Right lobe of liver (tissue), 6 donors: ENCODE measurements around the gene CCDC80. TPM values are rescaled to one million over a fixed set of nuclear protein-coding genes. Genes with fewer than 3 reads are reported as not detected.

Source experiments
- ATAC-seq, 4 donors: fragments of 200-7000 bp; cut with Tn5 transposase; one replicate each; pipeline ENCODE4 v1.9.1; 2020; ENCODE audit warnings: mild to moderate bottlenecking in 4 of 4, moderate library complexity in 4 of 4
- DNase-seq, 3 donors: peaks; one replicate each; pipeline ENCODE4 v3.0.0-alpha.2; 2020
- H3K27ac ChIP-seq, 3 donors: fragments of 200-600 bp; one replicate each; pipeline ENCODE4 v1.8.0; 2022
- H3K27me3 ChIP-seq, 2 donors: fragments of 200-600 bp; one replicate each; pipeline ENCODE4 v1.8.0; 2022
- H3K36me3 ChIP-seq, 4 donors: fragments of 200-600 bp; sonication (generic) in 1 of 4; one replicate each; pipeline versions ENCODE4 v1.5.1 to v1.8.0; 2017 to 2022; ENCODE audit warnings: control low read depth in 1 of 4
- H3K4me1 ChIP-seq, 4 donors: fragments of 200-600 bp; sonication (generic) in 1 of 4; one replicate each; pipeline versions ENCODE4 v1.5.1 to v1.8.0; 2017 to 2022; ENCODE audit warnings: control low read depth in 1 of 4
- H3K4me3 ChIP-seq, 3 donors: fragments of 200-600 bp; one replicate each; pipeline ENCODE4 v1.8.0; 2022
- H3K9me3 ChIP-seq, 4 donors: fragments of 200-600 bp; sonication (generic) in 1 of 4; one replicate each; pipeline versions ENCODE4 v1.5.1 to v1.8.0; 2017 to 2022; ENCODE audit warnings: control low read depth in 1 of 4
- CTCF ChIP-seq, 4 donors: fragments of 200-600 bp in 3 of 4; fragments of 450-650 bp in 1 of 4; IDR thresholded peaks; one replicate each; pipeline versions ENCODE4 v1.5.1 to v1.8.0; 2016 to 2022; ENCODE audit warnings: antibody characterized with exemption in 4 of 4, mild to moderate bottlenecking in 2 of 4
- POLR2A ChIP-seq: fragments of 450-650 bp; IDR thresholded peaks from one replicate; pipeline ENCODE4 v1.6.1; 2017; ENCODE audit warnings: antibody characterized with exemption, mild to moderate bottlenecking
- WGBS: methylation state at CpG from one replicate; pipeline ENCODE4 v1.1.6; 2018; ENCODE audit warnings: low coverage, low lambda C conversion rate; ENCODE audit not compliant: insufficient coverage; ENCODE audit errors: missing lambda C conversion rate; 5-methylcytosine and 5-hydroxymethylcytosine counted together
- intact Hi-C, 2 donors: fragments of 100-400 bp; cut with DNase I; formaldehyde crosslinking; loops; one replicate each; pipeline versions ENCODE4 v1.11.2 to v1.14.1; 2022
- long read RNA-seq: library from polyadenylated mRNA; unstranded; transcript quantifications from one replicate; pipeline ENCODE4 v2.0.0, GENCODE V29; 2019
- total RNA-seq, 6 experiments: library from RNA; depleted of rRNA in 2 of 6; stranded (reverse); fragments of >200 nt in 2 of 6; fragmentation: NEBNext Ultra II Directional in 3 of 6; extraction: Animal tissue kit (Norgen Biotek cat#: 25700) in 3 of 6; gene quantifications; one replicate each; pipeline versions ENCODE4 v1.1.0 to v1.2.4, GENCODE V29; 2016 to 2023
- donor health status: DM: no; HTN: yes; CAD: no.
- donor health status: DM: no; HTN: no; CAD: no.
- donor health status: DM: no; HTN: no; CAD: no.
- donor health status: DM: no; HTN: yes; CAD: no.
- donor health status: DM: no; HTN: yes; CAD: no.

Gene CCDC80
- total RNA-seq, result 1 to 10 TPM in 4 of 6 experiments, under 1 TPM in 2; 0.55 to 5.8 (median 1.3) TPM
- long read RNA-seq, result 0 reads

GRCh38 chr3:112640930-112641801 lies at the start of gene CCDC80:
TSS of gene CCDC80 (minus strand) at chr3:112641143. CDS start at chr3:112639905, 1,238 bp downstream.
- WGBS, result 19% methylated on average over 6 of the region's 6 CpGs

DNA sequence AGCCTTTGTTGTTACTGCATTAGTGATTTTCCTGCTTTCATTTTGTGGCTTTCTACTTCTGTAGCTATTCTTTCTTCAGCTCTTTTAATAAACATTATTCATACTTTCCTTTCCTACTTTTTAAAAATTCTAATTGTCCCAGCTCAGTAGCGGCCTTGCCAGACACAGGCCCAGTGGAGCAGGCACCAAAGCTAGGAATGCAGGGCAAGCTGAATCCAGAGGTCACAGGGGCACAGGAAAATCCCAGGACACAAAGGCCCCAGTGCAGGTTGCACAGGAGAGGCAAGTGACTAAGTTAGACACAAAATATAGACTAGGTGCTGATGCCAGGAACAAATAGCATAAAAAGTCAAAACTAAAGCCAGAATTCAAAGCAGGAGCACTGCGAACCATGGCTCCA lies 49.0 kb upstream of the CCDC80 start:
- ATAC-seq, result no peak
- WGBS, result 78% methylated on average over 2 of the region's 2 CpGs
- H3K4me1 ChIP-seq, result no peaks in the 10 kb centered on the region

More at GRCh38 chr3:112640930-112641801, at the start of gene CCDC80:
- Histone ChIP-seq H3K9me3 (no peaks in the 10 kb centered on the region), H3K36me3 (no peaks in the 10 kb centered on the region), H3K27ac (peak within 1 kb of the TSS in 2 of 3 donors; percentile 22 to 41), H3K27me3 (no peaks in the 10 kb centered on the region), H3K4me1 (no peaks in the 10 kb centered on the region), H3K4me3 (no peak within 1 kb of the TSS)
- intact Hi-C loops, result loop anchor here (10.0 kb wide), 1 partner anchor 344 kb away; no protein-coding TSS in a partner anchor
- DNase-seq (no peak), ATAC-seq (peak in 1 of 4 donors; percentile 24)
- no peak for TF ChIP-seq CTCF (IDR thresholded peaks at IDR 0.05)
- TF ChIP-seq POLR2A, result peak; percentile 31

GRCh38 chr3:112689385-112689784 lies 48.4 kb upstream of the CCDC80 start:
- intact Hi-C loops, result no loop called here
- no peak overlapping the region for H3K4me3 ChIP-seq
- no peaks in the 10 kb centered on the region for H3K9me3 ChIP-seq
- DNase-seq (no peak), ATAC-seq (no peak)
- 35% methylated on average over 1 of the region's 1 CpG for WGBS
- H3K27me3 ChIP-seq, result no peaks in the 10 kb centered on the region
- no peak overlapping the region for H3K27ac ChIP-seq
- TF ChIP-seq POLR2A (no peak), CTCF (IDR thresholded peaks at IDR 0.05) (no peak)
- no peaks in the 10 kb centered on the region for H3K36me3 ChIP-seq
- no peaks in the 10 kb centered on the region for H3K4me1 ChIP-seq

More for the DNA sequence above, 49.0 kb upstream of the CCDC80 start:
- Histone ChIP-seq H3K36me3 (no peaks in the 10 kb centered on the region), H3K27me3 (no peaks in the 10 kb centered on the region), H3K9me3 (no peaks in the 10 kb centered on the region), H3K4me3 (no peak overlapping the region), H3K27ac (no peak overlapping the region)
- intact Hi-C loops, result no loop called here
- no peak for TF ChIP-seq POLR2A
- TF ChIP-seq CTCF (IDR thresholded peaks at IDR 0.05), result no peak
- no peak for DNase-seq

- no peak overlapping the region for H3K27ac ChIP-seq
- ATAC-seq (no peak), DNase-seq (no peak)
- no peaks in the 10 kb centered on the region for H3K4me1 ChIP-seq
- no peaks in the 10 kb centered on the region for H3K27me3 ChIP-seq
- 47% methylated on average over 2 of the region's 2 CpGs for WGBS
- no peaks in the 10 kb centered on the region for H3K9me3 ChIP-seq
- intact Hi-C loops, result no loop called here
- TF ChIP-seq POLR2A (no peak), CTCF (IDR thresholded peaks at IDR 0.05) (no peak)
- no peak overlapping the region for H3K4me3 ChIP-seq
- no peaks in the 10 kb centered on the region for H3K36me3 ChIP-seq
These were observed 47.9 kb upstream of the CCDC80 start for GRCh38 chr3:112688819-112689218.
